ENCODE data around the gene MBD5.

Gene MBD5

GRCh38 chr2:148507970-148508369 lies 487.1 kb downstream of the MBD5 start:
- no peak for DNase-seq
- intact Hi-C loops (cut with DNase I), result loop anchor here (5.0 kb wide), 1 partner anchor 521 kb away; no protein-coding TSS in a partner anchor

GRCh38 chr2:148508878-148509287 lies 488.0 kb downstream of the MBD5 start:
- intact Hi-C loops (cut with DNase I), result loop anchor here (5.0 kb wide), 1 partner anchor 522 kb away; no protein-coding TSS in a partner anchor
- no peak for DNase-seq

GRCh38 chr2:148509288-148509902 lies 488.5 kb downstream of the MBD5 start:
- peak; percentile 51 to 95 (median 78) for DNase-seq
- intact Hi-C loops (cut with DNase I), result loop anchor here (5.0 kb wide), 1 partner anchor 522 kb away; no protein-coding TSS in a partner anchor

- intact Hi-C loops (cut with DNase I), result no loop called here
These were observed 491.0 kb downstream of the MBD5 start for GRCh38 chr2:148511883-148512282.

GRCh38 chr2:148512501-148512900 lies 491.6 kb downstream of the MBD5 start:
- intact Hi-C loops (cut with DNase I), result no loop called here
- DNase-seq, result no peak

More at GRCh38 chr2:148511883-148512282, 491.0 kb downstream of the MBD5 start:
- DNase-seq, result no peak

GRCh38 chr2:148513427-148513826 lies 492.5 kb downstream of the MBD5 start:
- intact Hi-C loops (cut with DNase I), result no loop called here

GRCh38 chr2:148515120-148515519 lies 494.2 kb downstream of the MBD5 start:
- intact Hi-C loops (cut with DNase I), result no loop called here
- no peak for DNase-seq

More at GRCh38 chr2:148513427-148513826, 492.5 kb downstream of the MBD5 start:
- no peak for DNase-seq

GRCh38 chr2:148515976-148516375 lies 495.1 kb downstream of the MBD5 start:
- no peak for DNase-seq
- intact Hi-C loops (cut with DNase I), result no loop called here

- no peak for DNase-seq
- intact Hi-C loops (cut with DNase I), result no loop called here
These were observed 496.4 kb downstream of the MBD5 start for GRCh38 chr2:148517296-148517695.

GRCh38 chr2:148517822-148518221 lies 496.9 kb downstream of the MBD5 start:
- no peak for DNase-seq
- intact Hi-C loops (cut with DNase I), result no loop called here

GRCh38 chr2:148519013-148519412 lies 498.1 kb downstream of the MBD5 start:
- intact Hi-C loops (cut with DNase I), result no loop called here
- DNase-seq, result no peak

- no peak for DNase-seq
- intact Hi-C loops (cut with DNase I), result no loop called here
These were observed 500.3 kb downstream of the MBD5 start for GRCh38 chr2:148521181-148521580.

- intact Hi-C loops (cut with DNase I), result no loop called here
- DNase-seq, result no peak
These were observed 502.4 kb downstream of the MBD5 start for GRCh38 chr2:148523315-148523714.

- intact Hi-C loops (cut with DNase I), result no loop called here
- DNase-seq, result peak in 1 of 10 donors; percentile 57
These were observed 503.6 kb downstream of the MBD5 start for GRCh38 chr2:148524519-148524919.

GRCh38 chr2:148525130-148525529 lies 504.2 kb downstream of the MBD5 start:
- DNase-seq, result no peak
- intact Hi-C loops (cut with DNase I), result no loop called here

- DNase-seq, result no peak
- intact Hi-C loops (cut with DNase I), result no loop called here
These were observed 505.8 kb downstream of the MBD5 start for GRCh38 chr2:148526509-148527346.

GRCh38 chr2:148527488-148528340 lies 506.8 kb downstream of the MBD5 start:
- no peak for DNase-seq
- intact Hi-C loops (cut with DNase I), result no loop called here

- intact Hi-C loops (cut with DNase I), result no loop called here
These were observed 507.6 kb downstream of the MBD5 start for GRCh38 chr2:148528356-148529064.

GRCh38 chr2:148529745-148530144 lies 508.9 kb downstream of the MBD5 start:
- DNase-seq, result no peak
- intact Hi-C loops (cut with DNase I), result no loop called here

More at GRCh38 chr2:148528356-148529064, 507.6 kb downstream of the MBD5 start:
- peak in 1 of 10 donors; percentile 49 for DNase-seq

GRCh38 chr2:148530350-148530749 lies 509.5 kb downstream of the MBD5 start:
- no peak for DNase-seq
- intact Hi-C loops (cut with DNase I), result no loop called here

Data from posterior cingulate gyrus (tissue), 11 donors.